Coronary artery (tissue), 2 donors: ENCODE data around the gene DESI2.

Source experiments
- DNase-seq: peaks from one replicate; pipeline ENCODE4 v3.0.0-alpha.2; 2017; ENCODE audit warnings: low spot score
- H3K27ac ChIP-seq, 2 donors: fragments of 200-600 bp; sonication (generic); one replicate each; pipeline ENCODE4 v1.5.1; 2016 to 2019
- H3K4me3 ChIP-seq: fragments of 200-600 bp; sonication (generic); 2 replicates; pipeline ENCODE4 v1.5.1; 2016; ENCODE audit warnings: mild to moderate bottlenecking, moderate library complexity
- TF ChIP-seq, protein P1 (sequence below): fragments of 200-600 bp; sonication (generic); IDR thresholded peaks from one replicate; pipeline ENCODE4 v1.5.1; 2019; ENCODE audit warnings: antibody characterized with exemption

DESI2 gene

DNA sequence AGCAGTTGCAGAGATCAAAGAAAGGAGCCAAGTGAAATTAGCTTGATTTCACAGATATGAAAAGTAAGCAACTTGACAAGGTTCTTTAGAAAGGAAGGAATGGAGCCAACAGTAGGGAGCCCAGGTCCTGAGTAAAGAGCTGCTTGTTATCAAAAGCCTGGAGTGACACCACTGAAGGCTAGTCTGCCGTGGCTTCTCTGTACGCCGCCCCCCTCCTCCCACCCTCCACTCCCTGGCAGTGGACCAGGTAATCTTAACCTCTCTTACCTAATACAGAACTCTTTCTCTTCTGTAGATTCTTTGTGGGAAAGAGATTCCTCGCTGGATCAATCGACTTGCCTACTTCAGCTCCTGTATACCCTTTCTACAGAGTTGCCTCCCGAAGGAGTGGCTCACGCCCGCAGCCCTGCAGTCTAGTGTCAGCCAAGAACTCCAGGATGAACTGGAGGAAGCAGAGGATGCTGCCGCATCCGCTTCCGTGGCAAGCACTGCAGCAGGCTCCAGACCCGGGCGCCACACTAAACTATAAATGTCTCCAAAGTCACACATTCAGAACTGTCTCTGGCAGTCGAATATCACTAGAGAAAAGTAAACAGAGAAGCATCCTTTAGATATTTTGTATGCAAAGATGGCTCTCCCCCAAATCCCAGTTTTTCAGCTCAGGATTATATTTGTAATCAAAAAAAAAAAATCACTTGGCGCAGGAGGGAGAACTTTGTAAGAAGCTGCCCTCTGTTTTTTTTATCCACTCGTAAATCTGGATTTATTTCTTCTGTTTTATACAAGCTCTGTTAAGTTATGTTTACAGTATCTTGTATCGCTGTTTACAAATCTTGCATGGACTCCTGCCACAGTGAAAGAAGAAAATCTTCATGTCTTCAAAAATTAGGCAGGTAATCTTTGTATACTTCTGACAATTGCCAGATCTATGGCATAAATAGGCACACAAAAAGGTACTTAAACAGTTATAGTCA lies 52.6 kb downstream of the DESI2 start:
- TF ChIP-seq, protein P1, sequence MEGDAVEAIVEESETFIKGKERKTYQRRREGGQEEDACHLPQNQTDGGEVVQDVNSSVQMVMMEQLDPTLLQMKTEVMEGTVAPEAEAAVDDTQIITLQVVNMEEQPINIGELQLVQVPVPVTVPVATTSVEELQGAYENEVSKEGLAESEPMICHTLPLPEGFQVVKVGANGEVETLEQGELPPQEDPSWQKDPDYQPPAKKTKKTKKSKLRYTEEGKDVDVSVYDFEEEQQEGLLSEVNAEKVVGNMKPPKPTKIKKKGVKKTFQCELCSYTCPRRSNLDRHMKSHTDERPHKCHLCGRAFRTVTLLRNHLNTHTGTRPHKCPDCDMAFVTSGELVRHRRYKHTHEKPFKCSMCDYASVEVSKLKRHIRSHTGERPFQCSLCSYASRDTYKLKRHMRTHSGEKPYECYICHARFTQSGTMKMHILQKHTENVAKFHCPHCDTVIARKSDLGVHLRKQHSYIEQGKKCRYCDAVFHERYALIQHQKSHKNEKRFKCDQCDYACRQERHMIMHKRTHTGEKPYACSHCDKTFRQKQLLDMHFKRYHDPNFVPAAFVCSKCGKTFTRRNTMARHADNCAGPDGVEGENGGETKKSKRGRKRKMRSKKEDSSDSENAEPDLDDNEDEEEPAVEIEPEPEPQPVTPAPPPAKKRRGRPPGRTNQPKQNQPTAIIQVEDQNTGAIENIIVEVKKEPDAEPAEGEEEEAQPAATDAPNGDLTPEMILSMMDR: no peak
- no peak overlapping the region for H3K27ac ChIP-seq
- H3K4me3 ChIP-seq: no peak overlapping the region
- no peak for DNase-seq

DNA sequence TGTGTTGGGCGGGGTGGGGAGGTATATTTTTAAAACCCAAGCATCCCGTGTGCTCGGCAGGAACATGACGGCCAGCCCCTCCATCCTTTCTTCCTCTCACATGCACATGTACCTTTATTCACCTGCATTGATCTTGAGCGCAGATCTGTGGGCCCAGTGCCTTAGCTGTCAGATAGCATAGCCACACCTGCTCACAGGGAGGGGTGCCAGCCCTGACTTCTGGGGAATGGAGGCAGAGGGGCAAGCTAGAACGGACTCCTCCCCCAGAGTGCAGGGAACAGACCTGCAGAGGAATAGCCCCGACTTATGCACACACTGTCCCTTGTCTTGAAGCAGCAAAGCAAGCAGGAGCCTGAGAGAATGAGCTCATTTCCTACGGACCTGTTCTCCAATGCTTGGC lies 56.1 kb downstream of the DESI2 start:
- H3K4me3 ChIP-seq: no peak overlapping the region
- no peak overlapping the region for H3K27ac ChIP-seq
- DNase-seq: no peak
- TF ChIP-seq, protein P1: no peak

DNA sequence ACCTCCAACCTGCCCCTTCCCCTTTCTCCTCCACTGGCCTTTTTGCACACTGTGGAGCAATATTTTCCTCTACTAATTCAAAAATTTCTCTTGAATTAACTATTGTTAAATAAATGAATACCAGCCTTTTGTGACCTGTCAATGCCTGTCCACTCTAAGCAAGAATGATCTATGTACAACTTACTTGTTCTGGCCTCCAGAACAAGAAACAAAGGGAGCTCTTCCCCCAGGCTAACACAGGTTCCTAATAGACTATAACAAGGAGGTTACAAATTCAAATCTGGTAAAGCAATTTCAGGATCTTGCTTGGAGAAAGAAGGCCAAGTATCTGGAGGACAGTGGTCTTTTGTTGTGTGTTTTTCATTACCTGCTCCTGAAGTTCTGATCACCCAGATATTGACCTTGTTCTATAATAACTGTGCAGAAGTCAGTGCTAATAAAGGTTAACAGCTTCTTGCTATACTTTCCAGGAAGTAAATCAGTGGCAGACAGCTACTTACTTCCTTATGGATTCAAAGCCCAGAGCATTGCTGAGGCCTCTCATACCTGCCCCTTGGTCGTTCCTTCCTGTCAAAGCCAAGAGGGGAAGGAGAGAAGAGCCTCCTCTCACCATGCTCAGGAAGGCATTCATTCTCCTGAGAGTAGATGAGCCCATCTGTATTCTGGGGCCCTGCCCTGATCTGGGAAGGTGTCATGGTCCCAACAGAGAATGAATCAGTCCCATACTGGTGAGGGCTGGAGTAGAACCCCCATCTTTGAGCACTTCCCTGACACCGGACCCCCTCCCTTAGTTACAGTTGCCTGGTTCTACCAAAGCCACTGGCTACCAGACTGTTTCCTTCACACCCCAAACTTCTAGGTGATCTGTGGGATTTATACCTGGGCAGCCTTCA lies 56.8 kb downstream of the DESI2 start:
- no peak overlapping the region for H3K27ac ChIP-seq
- DNase-seq: no peak
- H3K4me3 ChIP-seq: no peak overlapping the region
- TF ChIP-seq, protein P1: no peak

DNA sequence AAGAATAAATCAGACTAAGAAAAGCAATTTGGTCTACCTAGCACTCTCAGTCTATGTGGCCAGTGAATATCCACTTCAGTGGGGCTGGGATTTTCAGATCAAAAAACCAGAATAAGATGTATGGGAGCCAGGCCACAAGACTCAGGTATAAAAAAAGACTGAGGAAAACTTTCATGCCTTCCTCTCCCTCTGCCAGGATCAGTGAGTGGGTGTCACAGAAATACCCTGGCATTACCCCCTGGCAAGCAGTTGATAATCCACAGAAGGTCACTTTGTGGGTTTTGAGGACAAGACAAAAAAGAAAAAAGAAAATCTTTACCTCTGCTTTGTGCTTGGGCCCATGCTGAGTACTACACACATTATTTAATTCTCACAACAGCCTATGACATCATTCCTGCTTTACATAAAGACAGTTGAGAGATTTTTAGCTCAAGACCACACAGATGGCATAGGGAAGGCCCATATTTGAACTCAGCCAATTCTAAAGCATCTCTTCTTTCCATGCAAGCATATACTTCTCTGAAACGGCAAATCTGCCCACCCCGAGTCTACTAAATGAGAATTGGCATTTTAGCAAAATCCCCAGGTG lies 57.6 kb downstream of the DESI2 start:
- Histone ChIP-seq H3K27ac (no peak overlapping the region), H3K4me3 (no peak overlapping the region)
- DNase-seq: no peak

DNA sequence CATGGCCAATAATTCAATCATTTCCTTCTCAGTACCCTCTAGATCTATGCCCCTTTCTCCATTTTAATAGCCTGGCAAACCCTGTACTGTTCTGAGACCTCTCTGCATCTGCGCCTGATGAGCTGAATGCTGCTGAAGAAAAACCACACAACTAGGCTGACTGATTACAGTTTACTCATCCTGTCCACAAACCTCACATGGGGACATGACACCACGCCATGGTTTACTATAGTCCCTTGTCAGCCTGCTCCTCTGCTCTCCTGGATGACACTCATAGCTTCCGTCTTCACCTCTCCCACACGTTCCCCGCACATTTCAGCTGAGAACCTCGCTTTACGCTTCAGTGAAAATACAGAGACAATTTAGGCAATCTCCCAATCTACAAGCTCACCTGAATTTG lies 59.7 kb downstream of the DESI2 start:
- TF ChIP-seq, protein P1: no peak
- no peak overlapping the region for H3K4me3 ChIP-seq
- DNase-seq: no peak
- H3K27ac ChIP-seq: no peak overlapping the region

More for the DNA sequence above, 57.6 kb downstream of the DESI2 start:
- TF ChIP-seq, protein P1: no peak

DNA sequence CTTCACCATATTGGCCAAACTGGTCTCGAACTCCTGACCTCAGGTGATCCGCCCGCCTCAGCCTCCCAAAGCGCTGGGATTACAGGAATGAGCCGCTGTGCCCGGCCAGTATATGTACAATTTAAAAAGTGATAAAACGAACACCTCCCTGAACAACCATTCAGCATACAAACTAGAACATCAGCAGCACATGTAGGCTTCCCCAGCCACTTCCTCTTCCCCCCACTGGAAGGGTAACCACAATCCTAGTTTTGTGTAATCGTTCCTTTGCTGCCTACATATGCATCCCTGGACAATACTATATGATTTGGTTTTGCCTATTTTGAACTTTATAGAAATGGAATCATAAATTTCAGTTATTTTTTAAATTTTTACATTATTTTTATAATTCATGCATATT lies 60.4 kb downstream of the DESI2 start:
- TF ChIP-seq, protein P1: no peak
- DNase-seq: no peak
- Histone ChIP-seq H3K27ac (no peak overlapping the region), H3K4me3 (no peak overlapping the region)
